Colon (tissue), 2 donors: ENCODE measurements around the gene CSRP2.

Experiments used
- FAIRE-seq: peaks from 2 replicates; lab custom pipeline; 2012; peaks lifted over from hg19 to GRCh38; lab: Jason Lieb, UNC
- donor health status: control.
- donor health status: control.

CSRP2 gene

GRCh38 chr12:76878899-76879709 is at the start of gene CSRP2:
Gene CSRP2, minus strand, starts transcription at chr12:76879019. Its CDS starts 12,759 bp downstream, at chr12:76866260.
- no peak for FAIRE-seq

- FAIRE-seq: no peak
These were observed 48.5 kb upstream of the CSRP2 start for GRCh38 chr12:76927170-76927784.

GRCh38 chr12:76925135-76925534 is 46.3 kb upstream of the CSRP2 start:
- FAIRE-seq: no peak

- FAIRE-seq: no peak
These were observed 44.0 kb upstream of the CSRP2 start for GRCh38 chr12:76922866-76923265.

- no peak for FAIRE-seq
These were observed 43.3 kb upstream of the CSRP2 start for GRCh38 chr12:76921891-76922664.

GRCh38 chr12:76921100-76921471 is 42.3 kb upstream of the CSRP2 start:
- no peak for FAIRE-seq

- FAIRE-seq: no peak
These were observed 41.6 kb upstream of the CSRP2 start for GRCh38 chr12:76920172-76921099.

- no peak for FAIRE-seq
These were observed 40.8 kb upstream of the CSRP2 start for GRCh38 chr12:76919383-76920171.

- no peak for FAIRE-seq
These were observed 37.3 kb upstream of the CSRP2 start for GRCh38 chr12:76916170-76916540.

GRCh38 chr12:76915361-76916169 is 36.7 kb upstream of the CSRP2 start:
- no peak for FAIRE-seq

- no peak for FAIRE-seq
These were observed 35.5 kb upstream of the CSRP2 start for GRCh38 chr12:76914102-76914859.

GRCh38 chr12:76909290-76909689 is 30.5 kb upstream of the CSRP2 start:
- no peak for FAIRE-seq

GRCh38 chr12:76908303-76909017 is 29.6 kb upstream of the CSRP2 start:
- FAIRE-seq: no peak

GRCh38 chr12:76901628-76902380 is 23.0 kb upstream of the CSRP2 start:
- no peak for FAIRE-seq

GRCh38 chr12:76899522-76899921 is 20.7 kb upstream of the CSRP2 start:
- no peak for FAIRE-seq

GRCh38 chr12:76898442-76898841 is 19.6 kb upstream of the CSRP2 start:
- FAIRE-seq: no peak

- FAIRE-seq: no peak
These were observed 17.5 kb upstream of the CSRP2 start for GRCh38 chr12:76896274-76896673.

GRCh38 chr12:76895796-76896195 is 17.0 kb upstream of the CSRP2 start:
- FAIRE-seq: no peak
